Measurements from ENCODE around the gene ABL2.
"Not testable (repeated sequence)": the region's sequence is repeated elsewhere in the genome, so short reads cannot be mapped to it uniquely, and the experiment has no call there.

ABL2 gene

GRCh38 chr1:179184403-179184802 lies 45.1 kb downstream of the ABL2 start:
- no peaks in the 10 kb centered on the region for H3K27me3 ChIP-seq (ENCODE audit: insufficient read depth, insufficient read length)
- H3K36me3 ChIP-seq (ENCODE audit: insufficient read depth, insufficient read length, low read length): peaks cover 4% of the 10 kb centered on the region
- H3K4me3 ChIP-seq (ENCODE audit: insufficient read length, low read depth): no peak overlapping the region
- no peaks in the 10 kb centered on the region for H3K9me3 ChIP-seq (ENCODE audit: insufficient read depth, low read length)
- H3K9ac ChIP-seq (ENCODE audit: insufficient read length, low read depth): no peak overlapping the region
- no peaks in the 10 kb centered on the region for H3K4me1 ChIP-seq (ENCODE audit: insufficient read depth, insufficient read length)
- no peak for DNase-seq (ENCODE audit: low read depth, low spot score)
- TF ChIP-seq ZNF274 (IDR thresholded peaks at IDR 0.05; ENCODE audit: low read depth, low read length) (no peak), SUZ12 (IDR thresholded peaks at IDR 0.05; ENCODE audit: extremely low read depth, insufficient read depth, insufficient read length) (no peak)

- H3K27me3 ChIP-seq (ENCODE audit: insufficient read depth, insufficient read length): no peaks in the 10 kb centered on the region
- no peaks in the 10 kb centered on the region for H3K4me1 ChIP-seq (ENCODE audit: insufficient read depth, insufficient read length)
- no peak for TF ChIP-seq YY1 (IDR thresholded peaks at IDR 0.05; ENCODE audit: insufficient read depth, insufficient read length)
- no peak for TF ChIP-seq ZNF274 (IDR thresholded peaks at IDR 0.05; ENCODE audit: low read depth, low read length)
- no peak for TF ChIP-seq SUZ12 (IDR thresholded peaks at IDR 0.05; ENCODE audit: extremely low read depth, insufficient read depth, insufficient read length)
- H3K9me3 ChIP-seq (ENCODE audit: insufficient read depth, low read length): no peaks in the 10 kb centered on the region
- no peak overlapping the region for H3K9ac ChIP-seq (ENCODE audit: insufficient read length, low read depth)
- peaks cover 4% of the 10 kb centered on the region for H3K36me3 ChIP-seq (ENCODE audit: insufficient read depth, insufficient read length, low read length)
- no peak for DNase-seq (ENCODE audit: low read depth, low spot score)
- no peak overlapping the region for H3K4me3 ChIP-seq (ENCODE audit: insufficient read length, low read depth)
Observed at GRCh38 chr1:179183857-179184256, 45.6 kb downstream of the ABL2 start.

- Histone ChIP-seq H3K9me3 (ENCODE audit: insufficient read depth, low read length) (no peaks in the 10 kb centered on the region), H3K9ac (ENCODE audit: insufficient read length, low read depth) (no peak overlapping the region), H3K36me3 (ENCODE audit: insufficient read depth, insufficient read length, low read length) (no peaks in the 10 kb centered on the region), H3K4me1 (ENCODE audit: insufficient read depth, insufficient read length) (peaks cover 3% of the 10 kb centered on the region), H3K27me3 (ENCODE audit: insufficient read depth, insufficient read length) (no peaks in the 10 kb centered on the region), H3K4me3 (ENCODE audit: insufficient read length, low read depth) (no peak overlapping the region)
- DNase-seq (ENCODE audit: low read depth, low spot score): no peak
- TF ChIP-seq SUZ12 (IDR thresholded peaks at IDR 0.05; ENCODE audit: extremely low read depth, insufficient read depth, insufficient read length) (no peak), YY1 (IDR thresholded peaks at IDR 0.05; ENCODE audit: insufficient read depth, insufficient read length) (no peak), ZNF274 (IDR thresholded peaks at IDR 0.05; ENCODE audit: low read depth, low read length) (no peak)
Observed at GRCh38 chr1:179178950-179179349, 50.5 kb downstream of the ABL2 start.

GRCh38 chr1:179178183-179178582 lies 51.3 kb downstream of the ABL2 start:
- Histone ChIP-seq H3K9ac (ENCODE audit: insufficient read length, low read depth) (no peak overlapping the region), H3K4me3 (ENCODE audit: insufficient read length, low read depth) (no peak overlapping the region), H3K4me1 (ENCODE audit: insufficient read depth, insufficient read length) (peaks cover 3% of the 10 kb centered on the region), H3K36me3 (ENCODE audit: insufficient read depth, insufficient read length, low read length) (no peaks in the 10 kb centered on the region), H3K27me3 (ENCODE audit: insufficient read depth, insufficient read length) (no peaks in the 10 kb centered on the region), H3K9me3 (ENCODE audit: insufficient read depth, low read length) (no peaks in the 10 kb centered on the region)
- no peak for DNase-seq (ENCODE audit: low read depth, low spot score)
- TF ChIP-seq ZNF274 (IDR thresholded peaks at IDR 0.05; ENCODE audit: low read depth, low read length) (no peak), YY1 (IDR thresholded peaks at IDR 0.05; ENCODE audit: insufficient read depth, insufficient read length) (no peak), SUZ12 (IDR thresholded peaks at IDR 0.05; ENCODE audit: extremely low read depth, insufficient read depth, insufficient read length) (no peak)

- Histone ChIP-seq H3K4me1 (ENCODE audit: insufficient read depth, insufficient read length) (peaks cover 3% of the 10 kb centered on the region), H3K36me3 (ENCODE audit: insufficient read depth, insufficient read length, low read length) (no peaks in the 10 kb centered on the region), H3K27me3 (ENCODE audit: insufficient read depth, insufficient read length) (no peaks in the 10 kb centered on the region), H3K9ac (ENCODE audit: insufficient read length, low read depth) (no peak overlapping the region), H3K4me3 (ENCODE audit: insufficient read length, low read depth) (no peak overlapping the region), H3K9me3 (ENCODE audit: insufficient read depth, low read length) (no peaks in the 10 kb centered on the region)
- no peak for DNase-seq (ENCODE audit: low read depth, low spot score)
- TF ChIP-seq YY1 (IDR thresholded peaks at IDR 0.05; ENCODE audit: insufficient read depth, insufficient read length) (no peak), ZNF274 (IDR thresholded peaks at IDR 0.05; ENCODE audit: low read depth, low read length) (no peak), SUZ12 (IDR thresholded peaks at IDR 0.05; ENCODE audit: extremely low read depth, insufficient read depth, insufficient read length) (no peak)
Observed at GRCh38 chr1:179177615-179178014, 51.9 kb downstream of the ABL2 start.

GRCh38 chr1:179177182-179177581 lies 52.3 kb downstream of the ABL2 start:
- Histone ChIP-seq H3K9me3 (ENCODE audit: insufficient read depth, low read length) (no peaks in the 10 kb centered on the region), H3K4me3 (ENCODE audit: insufficient read length, low read depth) (no peak overlapping the region), H3K27me3 (ENCODE audit: insufficient read depth, insufficient read length) (no peaks in the 10 kb centered on the region), H3K4me1 (ENCODE audit: insufficient read depth, insufficient read length) (peaks cover 3% of the 10 kb centered on the region), H3K36me3 (ENCODE audit: insufficient read depth, insufficient read length, low read length) (no peaks in the 10 kb centered on the region), H3K9ac (ENCODE audit: insufficient read length, low read depth) (no peak overlapping the region)
- TF ChIP-seq ZNF274 (IDR thresholded peaks at IDR 0.05; ENCODE audit: low read depth, low read length) (no peak), YY1 (IDR thresholded peaks at IDR 0.05; ENCODE audit: insufficient read depth, insufficient read length) (no peak), SUZ12 (IDR thresholded peaks at IDR 0.05; ENCODE audit: extremely low read depth, insufficient read depth, insufficient read length) (no peak)
- no peak for DNase-seq (ENCODE audit: low read depth, low spot score)

- TF ChIP-seq ZNF274 (IDR thresholded peaks at IDR 0.05; ENCODE audit: low read depth, low read length) (no peak), YY1 (IDR thresholded peaks at IDR 0.05; ENCODE audit: insufficient read depth, insufficient read length) (no peak), SUZ12 (IDR thresholded peaks at IDR 0.05; ENCODE audit: extremely low read depth, insufficient read depth, insufficient read length) (no peak)
- H3K9me3 ChIP-seq (ENCODE audit: insufficient read depth, low read length): no peaks in the 10 kb centered on the region
- H3K4me3 ChIP-seq (ENCODE audit: insufficient read length, low read depth): no peak overlapping the region
- no peaks in the 10 kb centered on the region for H3K27me3 ChIP-seq (ENCODE audit: insufficient read depth, insufficient read length)
- DNase-seq (ENCODE audit: low read depth, low spot score): no peak
- no peak overlapping the region for H3K9ac ChIP-seq (ENCODE audit: insufficient read length, low read depth)
- no peaks in the 10 kb centered on the region for H3K36me3 ChIP-seq (ENCODE audit: insufficient read depth, insufficient read length, low read length)
- peaks cover 3% of the 10 kb centered on the region for H3K4me1 ChIP-seq (ENCODE audit: insufficient read depth, insufficient read length)
Observed at GRCh38 chr1:179175011-179175841, 54.3 kb downstream of the ABL2 start.

- H3K4me1 ChIP-seq (ENCODE audit: insufficient read depth, insufficient read length); H3K27me3 ChIP-seq (ENCODE audit: insufficient read depth, insufficient read length): not testable (repeated sequence)
Observed at GRCh38 chr1:179170468-179170770, 59.1 kb downstream of the ABL2 start.

More at GRCh38 chr1:179170468-179170770, 59.1 kb downstream of the ABL2 start:
- not testable (repeated sequence) for H3K9me3 ChIP-seq (ENCODE audit: insufficient read depth, low read length); H3K36me3 ChIP-seq (ENCODE audit: insufficient read depth, insufficient read length, low read length); H3K9ac ChIP-seq (ENCODE audit: insufficient read length, low read depth); DNase-seq (ENCODE audit: low read depth, low spot score); H3K4me3 ChIP-seq (ENCODE audit: insufficient read length, low read depth)
